GM19372 (cell line): ENCODE measurements around the gene CCDC148.
"Not testable (repeated sequence)": the region's sequence is repeated elsewhere in the genome, so short reads cannot be mapped to it uniquely, and the experiment has no call there.

Experiments used
- ATAC-seq: cut with Tn5 transposase; IDR thresholded peaks from one replicate; pipeline ENCODE4 v1.9.1; 2021; ENCODE audit warnings: mild to moderate bottlenecking, low read depth, moderate library complexity; ENCODE audit not compliant: unreplicated experiment

The CCDC148 gene

GRCh38 chr2:158310407-158310806 lies 146.1 kb downstream of the CCDC148 start:
- ATAC-seq = not testable (repeated sequence)

- no peak for ATAC-seq
Measured at GRCh38 chr2:158305501-158305900, 151.1 kb downstream of the CCDC148 start.

GRCh38 chr2:158300394-158300793 lies 156.2 kb downstream of the CCDC148 start:
- no peak for ATAC-seq

GRCh38 chr2:158297606-158298005 lies 158.9 kb downstream of the CCDC148 start:
- no peak for ATAC-seq

GRCh38 chr2:158297120-158297519 lies 159.4 kb downstream of the CCDC148 start:
- no peak for ATAC-seq

- no peak for ATAC-seq
Measured at GRCh38 chr2:158293722-158294121, 162.8 kb downstream of the CCDC148 start.

GRCh38 chr2:158291544-158292180 lies 164.9 kb downstream of the CCDC148 start:
- ATAC-seq = no peak

GRCh38 chr2:158290225-158290624 lies 166.3 kb downstream of the CCDC148 start:
- ATAC-seq = no peak

GRCh38 chr2:158276619-158277471 lies 179.7 kb downstream of the CCDC148 start:
- no peak for ATAC-seq

GRCh38 chr2:158273791-158274190 lies 182.8 kb downstream of the CCDC148 start:
- no peak for ATAC-seq

GRCh38 chr2:158270536-158270935 lies 186.0 kb downstream of the CCDC148 start:
- no peak for ATAC-seq

GRCh38 chr2:158269143-158269542 lies 187.4 kb downstream of the CCDC148 start:
- no peak for ATAC-seq

- no peak for ATAC-seq
Measured at GRCh38 chr2:158266111-158266510, 190.4 kb downstream of the CCDC148 start.

- no peak for ATAC-seq
Measured at GRCh38 chr2:158255257-158255656, 201.3 kb downstream of the CCDC148 start.

GRCh38 chr2:158253170-158253569 lies 203.4 kb downstream of the CCDC148 start:
- ATAC-seq = no peak

- ATAC-seq = no peak
Measured at GRCh38 chr2:158251356-158251755, 205.2 kb downstream of the CCDC148 start.

GRCh38 chr2:158243392-158243791 lies 213.2 kb downstream of the CCDC148 start:
- ATAC-seq = no peak

- ATAC-seq = no peak
Measured at GRCh38 chr2:158242280-158242679, 214.3 kb downstream of the CCDC148 start.

- no peak for ATAC-seq
Measured at GRCh38 chr2:158240975-158241374, 215.6 kb downstream of the CCDC148 start.

GRCh38 chr2:158239271-158239670 lies 217.3 kb downstream of the CCDC148 start:
- no peak for ATAC-seq

GRCh38 chr2:158234497-158234896 lies 222.1 kb downstream of the CCDC148 start:
- no peak for ATAC-seq

GRCh38 chr2:158232476-158232875 lies 224.1 kb downstream of the CCDC148 start:
- no peak for ATAC-seq
